NCI-H2227 (cell line): ENCODE results near the gene ZNF318.

ENCODE experiments used
- DNase-seq: peaks from one replicate; lab custom pipeline; 2025; ENCODE audit not compliant: unreplicated experiment; lab: John Stamatoyannopoulos, UW

The ZNF318 gene

DNA sequence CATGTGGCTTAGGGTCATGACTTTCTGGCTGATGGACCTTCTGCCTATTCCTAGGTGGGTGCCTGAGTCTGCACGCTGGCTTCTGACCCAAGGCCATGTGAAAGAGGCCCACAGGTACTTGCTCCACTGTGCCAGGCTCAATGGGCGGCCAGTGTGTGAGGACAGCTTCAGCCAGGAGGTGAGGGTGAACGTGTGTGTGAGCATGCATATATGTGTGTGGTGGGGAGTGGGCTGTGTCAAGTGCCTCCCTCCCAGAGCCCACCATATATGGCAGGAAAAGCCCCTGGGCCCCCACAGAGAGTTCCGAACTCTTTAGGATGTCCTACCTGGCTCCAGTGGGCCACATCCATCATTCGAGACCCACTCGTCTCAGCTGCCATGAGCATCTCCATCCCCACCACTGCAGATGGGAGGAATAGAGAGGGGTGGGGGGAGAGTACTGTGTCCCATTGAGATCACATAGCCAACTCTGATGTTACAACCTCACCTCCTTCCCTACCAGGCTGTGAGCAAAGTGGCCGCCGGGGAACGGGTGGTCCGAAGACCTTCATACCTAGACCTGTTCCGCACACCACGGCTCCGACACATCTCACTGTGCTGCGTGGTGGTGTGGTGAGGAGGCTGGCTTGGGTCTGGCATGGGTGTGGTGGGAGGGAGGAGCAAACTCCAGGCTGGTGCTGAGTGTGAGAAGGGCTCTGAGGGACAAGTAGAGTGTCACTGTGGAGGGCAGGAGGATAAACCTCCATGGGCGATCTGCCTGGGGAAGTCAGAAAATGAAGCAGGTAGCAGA, 68.2 kb downstream of the ZNF318 start:
- DNase-seq = no peak

DNA sequence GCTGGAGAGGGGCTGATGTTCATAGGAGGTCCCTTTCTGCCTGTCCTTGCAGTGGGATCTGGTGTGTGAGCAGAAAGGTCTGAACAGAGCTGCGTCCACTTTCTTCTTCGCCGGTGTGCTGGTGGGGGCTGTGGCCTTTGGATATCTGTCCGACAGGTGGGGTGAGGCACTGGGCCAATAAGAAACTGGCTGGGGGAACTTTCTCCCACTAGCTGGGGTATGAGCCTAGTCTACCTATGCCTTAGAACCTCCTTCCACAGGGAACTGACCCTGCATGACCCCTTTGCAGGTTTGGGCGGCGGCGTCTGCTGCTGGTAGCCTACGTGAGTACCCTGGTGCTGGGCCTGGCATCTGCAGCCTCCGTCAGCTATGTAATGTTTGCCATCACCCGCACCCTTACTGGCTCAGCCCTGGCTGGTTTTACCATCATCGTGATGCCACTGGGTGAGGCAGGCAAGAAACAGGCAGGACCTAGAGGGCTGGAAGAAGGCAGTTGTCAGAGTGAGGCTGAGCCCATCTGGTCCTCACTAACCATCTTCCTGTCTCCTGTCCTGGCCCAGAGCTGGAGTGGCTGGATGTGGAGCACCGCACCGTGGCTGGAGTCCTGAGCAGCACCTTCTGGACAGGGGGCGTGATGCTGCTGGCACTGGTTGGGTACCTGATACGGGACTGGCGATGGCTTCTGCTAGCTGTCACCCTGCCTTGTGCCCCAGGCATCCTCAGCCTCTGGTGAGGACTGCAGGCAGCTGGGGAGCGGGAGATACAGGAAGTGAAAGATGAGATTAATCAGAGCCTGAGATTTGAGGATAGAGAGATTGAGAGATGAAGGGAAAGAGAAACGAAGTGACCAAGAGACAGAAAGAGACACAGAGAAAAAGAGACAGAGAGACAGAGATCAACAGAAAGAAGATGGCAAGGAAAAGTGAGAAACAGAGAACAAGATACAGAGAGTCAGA, 69.8 kb downstream of the ZNF318 start:
- no peak for DNase-seq

DNA sequence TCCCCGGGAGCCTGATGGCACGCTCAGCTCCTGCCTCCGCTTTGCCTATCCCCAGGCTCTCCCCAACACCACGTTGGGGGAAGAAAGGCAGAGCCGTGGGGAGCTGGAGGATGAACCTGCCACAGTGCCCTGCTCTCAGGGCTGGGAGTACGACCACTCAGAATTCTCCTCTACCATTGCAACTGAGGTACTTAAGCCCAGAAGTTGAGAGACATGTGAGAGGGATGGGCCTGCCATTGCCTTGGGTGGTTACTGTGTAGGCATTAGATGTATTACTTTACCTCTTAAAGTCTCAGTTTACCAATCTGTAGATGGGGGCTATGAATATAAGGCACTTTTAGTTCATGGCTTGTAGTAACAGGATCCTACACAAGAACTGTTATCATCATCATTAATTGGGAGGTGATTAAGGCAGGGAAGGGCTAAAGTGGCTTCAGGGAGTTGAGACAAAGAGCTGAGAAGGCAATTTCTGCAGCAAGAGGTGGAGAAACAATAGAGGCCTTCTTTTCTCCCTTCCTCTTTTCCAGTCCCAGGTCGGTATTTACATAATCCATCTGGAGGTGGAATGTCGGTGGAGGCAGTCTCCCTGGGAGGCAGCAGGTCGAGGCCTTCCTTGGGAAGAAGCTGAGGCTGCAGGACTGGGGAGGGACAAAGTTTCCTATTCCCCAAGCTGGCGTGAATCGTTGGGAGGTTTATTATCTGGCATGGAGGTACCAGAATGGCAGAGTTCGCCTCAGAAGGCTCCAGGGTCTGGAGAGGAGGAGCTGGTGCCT, 70.7 kb downstream of the ZNF318 start:
- no peak for DNase-seq

DNA sequence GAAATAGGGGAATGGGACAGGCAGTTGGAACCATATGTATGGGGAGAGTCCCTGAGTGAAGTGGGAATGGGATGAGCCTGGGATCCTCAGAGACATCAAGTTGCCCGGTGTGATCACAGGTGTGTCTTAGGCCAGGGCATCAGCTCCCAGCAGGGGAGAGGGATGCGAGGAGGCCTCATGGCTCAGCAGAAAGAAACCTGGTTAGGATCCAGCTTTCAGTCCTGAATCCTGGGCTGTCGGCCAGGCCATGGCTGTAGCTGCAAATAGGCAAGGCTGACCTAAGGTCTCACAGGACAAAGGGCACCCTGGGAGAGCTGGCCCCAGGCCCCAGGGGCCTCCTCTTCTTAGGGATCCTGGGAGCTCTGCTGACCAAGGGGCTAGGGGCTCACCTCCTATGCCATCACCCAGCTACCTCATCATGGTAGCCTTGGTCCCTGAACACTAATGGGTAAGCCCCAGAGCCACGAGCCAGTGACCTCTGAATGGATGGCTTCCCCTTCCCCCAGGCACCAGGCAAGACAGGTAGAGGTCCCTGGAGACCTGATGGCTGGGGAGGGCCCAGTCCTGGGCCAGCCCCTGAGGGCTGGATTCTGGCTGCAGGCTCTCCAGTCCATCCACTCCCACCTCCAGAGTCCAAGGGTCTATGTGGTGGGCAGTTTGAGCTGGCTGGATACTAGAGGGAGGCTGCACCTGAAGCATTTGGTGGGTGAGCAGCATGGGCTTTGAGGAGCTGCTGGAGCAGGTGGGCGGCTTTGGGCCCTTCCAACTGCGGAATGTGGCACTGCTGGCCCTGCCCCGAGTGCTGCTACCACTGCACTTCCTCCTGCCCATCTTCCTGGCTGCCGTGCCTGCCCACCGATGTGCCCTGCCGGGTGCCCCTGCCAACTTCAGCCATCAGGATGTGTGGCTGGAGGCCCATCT, 71.5 kb downstream of the ZNF318 start, which contains the start of gene SLC22A7:
TSS of gene SLC22A7 (plus strand) at position 617 of the 921 bp plus-strand sequence. CDS start at position 716, 99 bp downstream.
- no peak for DNase-seq

DNA sequence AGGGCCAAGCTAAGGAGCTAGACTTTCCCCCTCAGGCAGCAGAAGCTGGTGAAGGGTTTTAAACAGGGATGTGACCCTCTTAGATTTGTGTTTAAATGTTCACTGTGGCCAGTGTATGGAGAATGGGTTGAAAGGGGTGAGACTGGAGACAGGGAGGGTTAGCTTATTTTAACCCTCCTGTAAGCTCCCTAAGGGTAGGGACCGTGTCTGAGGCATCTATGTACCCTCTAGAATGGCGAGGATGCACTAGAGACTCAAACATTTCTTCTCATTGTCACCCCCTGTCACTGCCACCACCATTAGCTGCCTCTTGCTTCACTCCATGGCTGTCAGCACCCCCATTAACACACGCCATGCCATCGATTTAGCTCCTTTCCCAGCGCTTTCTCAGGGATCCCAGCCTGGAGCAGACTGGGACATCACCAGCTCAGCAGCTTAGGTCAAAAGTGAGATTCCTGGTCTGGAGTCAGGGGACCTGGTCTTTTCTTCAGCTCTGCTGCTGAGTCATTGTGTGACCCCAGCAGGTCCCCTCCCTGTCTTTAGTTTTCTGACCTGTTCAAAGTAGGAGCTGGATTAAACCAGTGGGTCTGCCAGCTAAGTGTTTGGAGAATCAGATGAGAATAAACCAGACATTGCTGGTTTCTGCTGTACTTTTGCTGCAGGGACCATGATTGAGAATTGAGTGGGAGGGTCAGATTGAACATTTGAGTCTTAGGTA, 72.5 kb downstream of the ZNF318 start:
- DNase-seq = no peak

DNA sequence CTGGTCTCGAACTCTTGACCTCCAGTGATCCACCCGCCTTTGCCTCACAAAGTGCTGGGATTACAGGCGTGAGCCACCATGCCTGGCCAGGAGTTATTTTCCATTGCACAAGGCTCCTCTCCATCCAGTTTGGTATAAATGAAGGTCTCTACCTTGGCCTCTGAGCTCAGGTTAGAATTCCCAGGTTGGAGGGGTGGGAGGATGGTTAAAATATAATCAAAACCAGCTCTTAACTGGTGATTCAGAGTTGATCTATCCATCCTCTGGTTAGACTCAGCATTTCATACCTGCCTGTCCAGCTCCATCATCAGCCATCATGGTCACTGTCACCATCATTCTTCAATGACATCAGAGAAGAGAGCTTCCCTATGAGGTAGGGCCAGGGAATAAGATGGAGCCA, 74.0 kb downstream of the ZNF318 start:
- DNase-seq = no peak

DNA sequence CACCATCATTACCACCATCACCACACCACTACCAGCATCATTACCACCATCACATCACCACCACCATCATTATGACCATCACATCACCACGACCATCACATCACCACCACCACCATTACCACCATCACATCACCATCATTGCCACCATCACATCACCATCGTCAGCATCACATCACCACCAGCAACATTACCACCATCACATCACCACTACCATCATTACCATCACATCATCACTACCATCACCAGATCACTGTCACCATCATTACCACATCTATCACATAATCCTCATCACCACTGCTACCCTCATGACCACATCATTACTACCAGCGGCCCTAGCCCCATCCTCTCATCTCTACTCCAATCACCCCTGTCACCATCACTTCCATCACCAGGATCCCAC, 74.9 kb downstream of the ZNF318 start:
- DNase-seq = no peak

DNA sequence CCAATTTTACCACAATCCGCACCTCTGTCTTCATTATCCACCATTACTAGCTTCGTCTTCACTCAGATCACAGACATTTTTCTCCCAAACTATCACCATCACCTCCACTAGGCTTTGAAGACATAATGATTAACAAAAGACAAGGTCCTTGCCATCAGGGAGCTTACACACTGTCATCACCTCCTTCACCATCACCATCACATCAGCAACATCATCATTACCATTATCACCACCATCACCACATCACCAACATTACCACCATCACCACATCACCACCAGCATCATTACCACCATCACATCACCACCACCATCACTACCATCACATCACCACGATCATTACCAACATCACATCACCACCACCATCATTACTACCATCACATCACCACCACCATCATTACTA, 75.7 kb downstream of the ZNF318 start:
- DNase-seq = no peak

DNA sequence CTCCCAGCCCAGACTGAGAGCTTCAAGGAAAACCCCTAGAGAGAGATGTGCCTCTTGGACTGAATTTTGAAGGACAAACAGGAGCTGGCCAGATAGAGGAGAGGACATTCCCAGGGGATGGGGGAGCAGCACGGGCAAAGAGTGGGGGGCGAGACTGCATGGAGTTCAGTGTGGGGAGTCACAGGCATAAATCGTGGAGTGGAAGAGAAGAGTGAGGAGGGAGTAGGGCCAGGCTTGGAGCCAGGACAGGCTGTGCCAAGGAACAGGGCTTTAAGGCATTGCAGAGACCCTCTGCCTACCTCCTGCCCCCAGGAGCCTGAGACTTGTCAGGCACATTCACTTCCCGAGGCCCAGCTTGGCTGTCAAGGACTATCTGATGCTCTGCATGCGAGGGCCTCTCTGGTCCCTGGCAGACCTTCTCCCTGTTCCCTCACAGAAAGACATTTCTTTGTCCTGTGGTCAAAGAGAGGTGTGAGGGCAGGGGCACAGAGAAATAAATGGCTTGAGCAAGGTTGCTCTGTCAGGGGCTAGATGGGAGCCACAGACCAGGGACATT, 76.6 kb downstream of the ZNF318 start:
- DNase-seq = no peak

DNA sequence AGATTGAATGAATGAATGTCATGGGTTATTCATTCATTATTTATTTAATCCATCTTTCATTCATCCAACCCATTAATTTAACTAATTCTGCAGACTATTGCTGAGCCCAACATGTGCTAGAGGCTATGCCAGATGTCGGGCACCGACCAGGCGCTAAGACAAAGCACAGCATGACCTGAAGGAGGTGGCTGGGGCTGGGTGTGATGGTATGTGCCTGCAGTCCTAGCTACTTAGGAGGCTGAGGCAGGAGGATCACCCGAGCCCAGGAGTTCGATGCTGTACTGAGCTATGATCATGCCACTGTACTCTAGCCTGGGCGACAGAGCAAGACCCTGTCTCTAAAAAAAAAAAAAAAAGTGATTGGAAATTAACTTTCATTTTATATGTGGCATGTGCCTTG, 77.1 kb downstream of the ZNF318 start:
- DNase-seq = no peak

DNA sequence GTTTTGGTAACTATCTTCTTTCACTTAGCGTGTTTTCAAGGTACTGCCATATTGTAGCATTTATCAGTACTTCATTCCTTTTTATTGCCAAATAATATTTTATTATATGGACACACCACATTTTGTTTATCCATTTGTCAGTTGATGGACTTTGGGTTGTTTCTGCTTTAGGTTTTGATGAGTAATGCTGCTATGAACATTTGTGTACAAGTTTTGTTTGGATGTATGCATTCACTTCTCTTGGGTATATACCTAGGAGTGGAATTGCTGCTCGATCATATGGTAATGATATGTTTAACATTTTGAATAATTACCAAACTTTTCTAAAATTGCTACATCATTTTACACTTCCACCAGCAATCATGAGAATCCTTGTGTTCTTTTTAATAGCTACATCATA, 77.7 kb downstream of the ZNF318 start:
- DNase-seq = no peak

DNA sequence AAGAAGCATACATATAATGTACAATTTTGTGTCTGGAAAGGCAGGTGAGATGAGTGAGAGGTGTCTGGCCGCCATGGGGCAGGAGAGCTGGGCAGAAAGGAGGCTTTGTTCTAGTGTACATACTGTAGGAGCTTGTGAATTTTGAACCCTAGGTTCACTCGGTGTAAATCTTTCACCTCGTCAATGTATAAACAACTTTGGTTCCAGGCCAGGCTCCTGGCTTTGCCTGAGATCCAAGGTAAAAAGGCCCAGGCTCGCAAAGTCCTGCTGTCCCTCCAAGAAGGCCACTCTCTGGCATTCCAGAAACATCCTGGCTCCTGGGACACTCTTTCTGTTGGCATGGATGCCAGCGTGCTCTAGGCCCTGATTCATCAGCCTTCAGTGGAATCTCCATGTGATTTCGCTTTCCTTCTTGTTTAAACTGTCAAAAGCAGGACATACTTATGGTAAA, 78.5 kb downstream of the ZNF318 start:
- no peak for DNase-seq

DNA sequence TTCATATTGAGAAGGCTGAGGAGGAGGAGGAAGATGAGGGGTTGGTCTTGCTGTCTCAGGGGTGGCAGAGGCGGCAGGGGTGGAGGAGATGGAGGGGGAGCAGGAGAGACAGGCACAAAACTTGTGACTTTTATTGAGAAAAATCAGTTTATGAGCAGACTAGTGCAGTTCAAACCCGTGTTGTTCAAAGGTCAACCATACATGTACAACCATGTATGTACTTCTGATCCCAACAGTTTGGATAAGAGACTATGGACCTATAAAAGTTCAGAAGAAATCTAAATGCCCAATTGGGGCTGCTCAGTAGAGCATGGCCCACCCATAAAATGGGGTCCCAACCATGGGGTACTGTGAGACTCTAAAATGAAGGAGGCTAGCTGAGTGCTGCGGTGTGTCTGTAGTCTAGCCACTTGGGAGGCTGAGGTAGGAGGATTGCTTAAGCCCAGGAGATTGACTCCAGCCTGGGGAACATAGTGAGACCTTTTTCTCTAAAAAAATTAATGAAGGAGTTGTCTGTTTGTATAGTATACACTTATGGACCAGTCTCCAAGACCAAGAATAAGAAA, 79.0 kb downstream of the ZNF318 start:
- no peak for DNase-seq

DNA sequence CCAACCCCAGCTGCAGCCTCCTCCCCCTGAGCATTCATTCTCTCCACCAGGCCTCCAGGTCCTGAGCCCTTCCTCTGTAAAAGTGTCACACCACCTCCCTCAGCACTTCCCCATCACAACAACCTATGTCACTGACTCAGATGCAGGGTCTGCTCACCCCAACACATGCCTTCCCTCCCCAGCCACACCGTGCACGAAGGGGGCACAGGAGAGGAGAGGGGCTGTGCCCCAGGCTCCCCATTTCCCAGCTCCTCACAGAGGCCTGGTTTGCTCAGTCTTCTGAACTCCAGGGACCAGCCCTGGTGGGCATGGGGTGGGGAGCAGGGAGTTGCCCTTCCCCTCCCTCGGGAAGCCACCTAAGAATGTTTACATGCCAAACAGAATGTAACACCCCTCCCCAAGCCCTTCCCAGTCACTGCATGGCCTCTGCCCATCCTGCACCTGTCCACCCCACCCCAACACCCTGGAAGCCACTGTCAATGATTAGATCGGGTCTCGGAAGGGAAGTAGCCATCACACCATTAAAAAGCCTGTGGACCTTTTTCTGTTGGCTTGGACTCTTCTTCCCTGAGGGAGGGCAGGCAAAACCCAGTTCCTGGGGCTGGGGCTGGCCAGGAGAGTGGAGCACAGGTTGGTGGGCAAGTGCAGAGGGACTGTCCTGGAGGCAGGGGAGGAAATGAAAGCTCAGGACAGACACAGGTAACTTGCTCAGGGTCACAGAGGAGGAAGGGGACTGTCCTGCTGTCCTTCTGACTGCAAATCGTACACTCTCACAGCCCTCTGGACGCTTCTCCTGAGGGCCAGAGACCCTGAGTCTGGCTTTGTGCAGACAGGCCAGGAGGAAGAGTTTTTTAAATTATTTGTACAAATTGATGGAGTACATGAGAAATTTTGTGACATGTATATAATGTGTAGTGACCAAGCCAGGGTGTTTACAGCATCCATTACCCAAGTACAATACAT, 81.4 kb downstream of the ZNF318 start:
- DNase-seq = no peak

DNA sequence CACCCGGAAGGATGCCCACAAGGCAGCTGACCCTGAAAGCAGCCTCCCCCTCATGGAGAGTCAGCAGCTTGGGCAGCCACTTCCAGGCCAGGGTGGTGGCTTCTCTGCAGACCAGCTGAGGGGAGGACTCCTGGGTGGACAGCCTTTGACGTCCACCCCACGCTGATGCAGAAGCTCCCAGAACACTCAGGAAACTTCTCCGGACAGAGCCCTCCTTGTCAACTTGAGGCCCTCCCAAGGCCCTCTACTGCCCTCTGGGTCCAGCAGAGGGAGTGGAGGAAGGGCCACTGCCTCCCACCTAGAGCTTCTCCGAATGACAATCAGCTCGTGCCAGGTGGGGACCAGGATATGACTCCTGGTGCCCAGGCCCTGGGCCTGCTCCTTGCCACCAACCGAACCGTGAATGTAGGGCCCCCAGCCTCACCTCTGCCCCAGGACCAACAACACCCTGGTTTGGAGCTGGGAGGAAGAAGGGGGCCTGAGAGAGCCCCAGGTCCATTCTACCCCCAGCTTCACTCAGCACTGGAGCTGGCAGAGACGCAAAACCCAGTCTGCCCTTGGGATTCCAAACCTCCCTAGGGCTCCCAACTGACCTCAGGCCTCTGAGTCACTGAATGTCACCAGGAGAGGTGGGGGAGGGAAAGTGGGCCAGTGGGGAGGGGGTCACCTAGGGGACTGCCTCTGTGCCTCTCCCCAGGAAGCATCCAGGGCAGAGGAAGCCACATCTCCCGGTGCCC, 82.3 kb downstream of the ZNF318 start:
- no peak for DNase-seq

DNA sequence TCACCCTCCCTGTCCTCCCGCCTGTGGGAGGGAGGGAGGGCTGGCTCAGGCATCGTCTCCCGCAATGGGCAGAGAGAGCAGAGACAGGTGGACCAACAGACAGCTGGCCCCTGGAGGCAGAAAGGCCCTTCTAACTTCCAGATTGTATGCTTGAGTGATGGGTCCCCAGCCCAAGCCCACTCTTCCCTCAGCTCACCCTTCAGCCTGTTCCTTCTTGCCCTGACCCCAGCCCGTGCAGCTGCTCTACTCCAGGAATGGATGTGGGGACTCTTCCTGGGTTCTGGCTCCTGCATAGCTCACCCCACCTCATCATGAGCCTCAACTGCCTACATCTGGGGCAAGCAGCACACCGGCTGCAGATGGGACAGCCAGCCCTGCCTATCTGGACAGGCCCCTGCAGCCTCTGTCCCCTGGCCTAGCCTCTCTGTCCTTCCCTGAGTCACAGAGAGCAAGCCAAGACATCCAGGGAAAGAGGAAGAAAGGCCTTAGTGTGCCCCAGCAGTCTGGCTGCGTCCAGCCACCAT, 82.9 kb downstream of the ZNF318 start:
- DNase-seq = no peak
